ENCODE data around the gene VIPR2. TPM values are rescaled to one million over a fixed set of nuclear protein-coding genes. Genes with fewer than 3 reads are reported as not detected.
A peak's percentile ranks its signal among the peaks of the same experiment; 100 is the strongest.

VIPR2 gene
- polyA plus RNA-seq, 3 donors, result not detected

GRCh38 chr7:158994687-158995086, 150.0 kb downstream of the VIPR2 start:
- no peak overlapping the region for H3K4me2 ChIP-seq (replicated peaks; ENCODE audit: extremely low read depth, low read length, poor library complexity, severe bottlenecking)
- no peak overlapping the region for H2AFZ ChIP-seq (ENCODE audit: insufficient read depth, low read depth, low read length, poor library complexity, severe bottlenecking)
- DNase-seq, result no peak
- Mint-ChIP-seq H3K4me1 (no peaks in the 10 kb centered on the region), H3K27me3 (ENCODE audit: low read depth in 3 of 3) (peaks cover 35 to 48% (median 46%) of the 10 kb centered on the region in 3 donors), H3K9me3 (peaks cover 12 to 35% (median 25%) of the 10 kb centered on the region in 7 donors), H3K4me3 (no peak overlapping the region), H3K36me3 (peaks cover 0 to 3% of the 10 kb centered on the region in 2 donors), H3K27ac (no peak overlapping the region)
- H3K79me2 ChIP-seq (ENCODE audit: insufficient read depth, low read length), result no peaks in the 10 kb centered on the region
- intact Hi-C loops (cut with micrococcal nuclease), result no loop called here
- H3K27me3 ChIP-seq (ENCODE audit: control insufficient read depth in 2 of 2, insufficient read depth in 2 of 2, low read length in 2 of 2), result peaks cover 5 to 33% of the 10 kb centered on the region in 2 donors
- H3K4me3 ChIP-seq (replicated peaks in 1 of 3; ENCODE audit: low read depth in 2 of 3, low read length in 3 of 3), result no peak overlapping the region
- H3K27ac ChIP-seq (ENCODE audit: low read depth in 1 of 2, low read length in 2 of 2), result no peak overlapping the region
- TF ChIP-seq CTCF (IDR thresholded peaks at IDR 0.05), result no peak
- H3K9me3 ChIP-seq (replicated peaks in 1 of 2; ENCODE audit: control insufficient read depth in 1 of 2, insufficient read depth in 1 of 2, low read length in 2 of 2), result peaks cover 0 to 8% of the 10 kb centered on the region in 2 donors
- 93% methylated on average over 6 of the region's 6 CpGs for WGBS (ENCODE audit: insufficient coverage)
- H3K9ac ChIP-seq (ENCODE audit: insufficient read depth, low read length, poor library complexity, severe bottlenecking), result no peak overlapping the region
- no peaks in the 10 kb centered on the region for H3K4me1 ChIP-seq (ENCODE audit: control insufficient read depth in 1 of 2, insufficient read depth in 2 of 2, low read length in 2 of 2)
- no peaks in the 10 kb centered on the region for H4K20me1 ChIP-seq (ENCODE audit: insufficient read depth, low read length)
- H3K36me3 ChIP-seq (replicated peaks in 1 of 2; ENCODE audit: control insufficient read depth in 1 of 2, insufficient read depth in 2 of 2, low read length in 2 of 2), result no peaks in the 10 kb centered on the region

GRCh38 chr7:158993591-158993990, 151.1 kb downstream of the VIPR2 start:
- TF ChIP-seq CTCF (IDR thresholded peaks at IDR 0.05), result no peak
- no peak overlapping the region for H3K4me2 ChIP-seq (replicated peaks; ENCODE audit: extremely low read depth, low read length, poor library complexity, severe bottlenecking)
- H3K27me3 ChIP-seq (ENCODE audit: control insufficient read depth in 2 of 2, insufficient read depth in 2 of 2, low read length in 2 of 2), result peaks cover 5 to 33% of the 10 kb centered on the region in 2 donors
- H3K36me3 ChIP-seq (replicated peaks in 1 of 2; ENCODE audit: control insufficient read depth in 1 of 2, insufficient read depth in 2 of 2, low read length in 2 of 2), result no peaks in the 10 kb centered on the region
- no peak overlapping the region for H3K9ac ChIP-seq (ENCODE audit: insufficient read depth, low read length, poor library complexity, severe bottlenecking)
- no peak overlapping the region for H3K27ac Mint-ChIP-seq
- H3K4me3 Mint-ChIP-seq, result peak overlapping the region in 1 of 2 donors; percentile 62
- peaks cover 0 to 8% of the 10 kb centered on the region in 2 donors for H3K9me3 ChIP-seq (replicated peaks in 1 of 2; ENCODE audit: control insufficient read depth in 1 of 2, insufficient read depth in 1 of 2, low read length in 2 of 2)
- no peaks in the 10 kb centered on the region for H3K79me2 ChIP-seq (ENCODE audit: insufficient read depth, low read length)
- intact Hi-C loops (cut with micrococcal nuclease), result no loop called here
- H3K4me1 Mint-ChIP-seq, result no peaks in the 10 kb centered on the region
- WGBS (ENCODE audit: insufficient coverage), result 93% methylated on average over 5 of the region's 12 CpGs
- H4K20me1 ChIP-seq (ENCODE audit: insufficient read depth, low read length), result no peaks in the 10 kb centered on the region
- peaks cover 35 to 48% (median 46%) of the 10 kb centered on the region in 3 donors for H3K27me3 Mint-ChIP-seq (ENCODE audit: low read depth in 3 of 3)
- no peaks in the 10 kb centered on the region for H3K4me1 ChIP-seq (ENCODE audit: control insufficient read depth in 1 of 2, insufficient read depth in 2 of 2, low read length in 2 of 2)
- DNase-seq, result no peak
- H3K27ac ChIP-seq (ENCODE audit: low read depth in 1 of 2, low read length in 2 of 2), result no peak overlapping the region
- no peak overlapping the region for H3K4me3 ChIP-seq (replicated peaks in 1 of 3; ENCODE audit: low read depth in 2 of 3, low read length in 3 of 3)
- peaks cover 12 to 35% (median 25%) of the 10 kb centered on the region in 7 donors for H3K9me3 Mint-ChIP-seq
- no peak overlapping the region for H2AFZ ChIP-seq (ENCODE audit: insufficient read depth, low read depth, low read length, poor library complexity, severe bottlenecking)
- peaks cover 0 to 3% of the 10 kb centered on the region in 2 donors for H3K36me3 Mint-ChIP-seq

All from CD14-positive monocyte (primary cell).